GM18951 (cell line): ENCODE data around the gene PTPN14.

Source experiments
- POLR2A ChIP-seq: IDR thresholded peaks from 4 replicates; pipeline ENCODE4 v1.6.1; 2011; ENCODE audit warnings: mild to moderate bottlenecking; ENCODE audit not compliant: insufficient read length, insufficient read depth; ENCODE audit errors: extremely low read depth
- in situ Hi-C: fragments of 300-500 bp; cut with MboI; formaldehyde crosslinking; loops from one replicate; pipeline ENCODE4 v1.12.0; 2022; ENCODE audit warnings: low sequenced_read_pairs, mixed read lengths, inconsistent platforms; ENCODE audit not compliant: unreplicated experiment

The PTPN14 gene

DNA sequence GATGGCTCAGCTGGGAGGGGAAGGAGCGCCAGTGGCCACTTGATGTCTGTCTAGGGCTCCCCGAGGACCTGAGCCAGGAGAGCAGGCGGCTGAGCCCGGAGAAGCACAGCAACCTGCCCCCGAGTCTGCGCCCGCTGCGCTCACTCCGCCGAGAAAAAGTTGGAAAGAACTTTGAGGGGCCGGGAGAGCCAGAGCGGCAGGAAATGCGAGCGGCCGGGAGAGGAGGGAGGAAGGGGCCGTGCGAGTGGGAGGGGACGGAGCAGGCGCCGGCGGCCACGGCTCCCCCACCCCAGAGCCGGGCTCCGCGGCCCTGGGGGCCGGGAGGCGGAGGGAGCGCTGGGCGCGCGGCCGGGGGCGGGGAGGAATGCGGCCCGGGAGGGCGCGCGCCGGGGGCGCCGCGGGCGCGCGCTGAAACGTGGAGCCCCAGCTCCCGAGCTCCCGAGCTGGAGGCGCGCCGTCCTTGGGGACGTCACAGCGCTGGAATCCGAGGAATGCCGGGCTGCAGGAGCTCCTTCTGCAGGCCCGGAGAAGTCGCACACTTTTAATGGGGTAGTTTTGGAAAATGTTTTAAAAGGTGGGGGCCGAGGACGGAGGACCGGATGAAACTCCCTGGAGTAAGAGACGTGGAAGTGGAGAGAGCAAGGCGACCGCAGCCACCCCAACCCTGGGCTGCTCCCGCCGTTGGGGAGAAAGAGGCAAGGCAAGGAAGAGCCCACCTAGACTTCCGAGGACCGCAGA, at the start of gene PTPN14:
PTPN14 (minus strand) TSS at position 167 of the 738 bp plus-strand sequence. CDS start 86,799 bp downstream, outside the sequence.
- in situ Hi-C loops, result no loop called here
- TF ChIP-seq POLR2A, result peak; percentile 58

DNA sequence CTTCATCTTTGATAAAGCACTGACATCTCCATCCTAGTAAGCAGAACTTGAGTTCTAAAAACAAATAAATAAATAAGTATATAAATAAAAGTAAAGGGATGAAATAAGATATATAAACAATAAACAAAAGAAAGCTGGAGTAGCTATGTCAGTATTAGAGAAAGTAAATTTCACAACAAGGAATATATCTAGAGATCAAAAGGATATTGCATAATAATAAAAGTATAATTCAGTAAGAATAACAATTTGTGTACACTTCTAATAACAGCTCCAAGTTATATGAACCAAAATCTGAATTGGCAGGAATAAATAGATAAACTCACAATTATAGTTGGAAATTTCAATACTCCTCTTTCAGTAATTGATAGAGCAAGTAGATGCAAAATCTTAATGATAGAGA, 41.8 kb upstream of the PTPN14 start:
- no peak for TF ChIP-seq POLR2A
- in situ Hi-C loops, result loop anchor here (25.0 kb wide), 1 partner anchor 256 kb away; no protein-coding TSS in a partner anchor

DNA sequence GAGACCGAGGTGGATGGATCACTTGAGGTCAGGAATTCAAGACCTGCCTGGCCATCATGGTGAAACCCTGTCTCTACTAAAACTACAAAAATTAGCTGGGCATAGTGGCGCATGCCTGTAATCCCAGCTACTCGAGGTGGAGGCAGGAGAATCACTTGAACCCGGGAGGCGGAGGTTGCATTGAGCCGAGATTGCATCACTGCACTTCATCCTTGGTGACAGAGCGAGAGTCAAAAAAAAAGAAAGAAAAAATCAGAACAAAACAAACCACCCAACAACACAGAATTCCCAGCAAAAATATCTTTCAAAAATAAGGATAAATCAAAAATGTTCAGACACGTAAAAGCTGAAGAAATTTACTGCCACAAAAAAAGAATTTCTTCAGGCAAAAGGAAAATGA, 40.5 kb upstream of the PTPN14 start:
- in situ Hi-C loops, result loop anchor here (25.0 kb wide), 1 partner anchor 255 kb away; no protein-coding TSS in a partner anchor

DNA sequence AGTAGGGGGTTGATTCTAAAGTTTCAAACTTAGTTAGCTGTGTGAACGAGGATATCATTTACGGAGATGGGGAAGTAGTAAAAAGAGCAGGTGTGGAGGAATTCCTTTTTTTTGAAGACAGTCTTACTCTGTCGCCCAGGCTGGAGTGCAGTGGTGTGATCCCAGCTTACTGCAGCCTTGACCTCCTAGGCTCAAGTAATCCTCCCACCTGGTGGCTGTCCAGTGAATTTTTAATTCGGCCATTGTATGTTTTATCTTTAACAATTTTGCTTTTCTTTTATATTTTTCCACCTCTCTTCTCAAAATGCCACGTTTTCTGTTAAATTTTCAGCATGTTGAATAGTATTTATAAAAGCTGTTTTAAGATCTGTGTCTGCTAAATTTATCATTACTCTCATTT, 39.3 kb upstream of the PTPN14 start:
- no peak for TF ChIP-seq POLR2A
- in situ Hi-C loops, result loop anchor here (25.0 kb wide), 1 partner anchor 253 kb away; no protein-coding TSS in a partner anchor

DNA sequence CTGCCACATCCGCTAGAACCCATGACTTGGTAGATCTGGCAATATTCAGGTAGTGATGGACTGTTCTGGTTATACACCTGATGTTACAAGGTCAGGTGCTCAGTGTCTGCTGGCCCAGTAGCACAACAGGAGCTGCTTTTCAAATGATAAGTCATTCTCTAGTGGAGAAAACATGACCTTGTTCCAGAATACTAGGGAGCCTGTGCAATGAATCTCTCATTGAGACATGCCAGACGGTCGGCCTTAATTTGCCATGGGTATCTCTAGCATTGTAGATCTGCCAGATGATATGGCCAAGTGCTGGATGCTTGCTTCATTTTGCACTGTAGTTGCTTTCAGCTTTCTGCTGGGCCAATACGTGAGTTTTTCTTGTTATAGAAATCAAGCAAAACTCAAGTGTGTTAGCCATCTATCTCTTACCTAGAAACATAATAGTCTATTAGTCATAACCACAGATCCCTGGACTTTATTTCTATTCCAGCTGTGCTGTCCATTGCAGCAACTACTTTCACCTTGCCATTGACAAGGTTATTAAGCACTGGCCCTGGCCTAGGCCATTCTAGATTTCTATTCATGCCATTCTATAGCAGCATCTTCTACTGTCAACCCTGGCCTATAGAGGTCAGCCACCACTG, 37.7 kb upstream of the PTPN14 start:
- in situ Hi-C loops, result loop anchor here (25.0 kb wide), 1 partner anchor 252 kb away; no protein-coding TSS in a partner anchor

DNA sequence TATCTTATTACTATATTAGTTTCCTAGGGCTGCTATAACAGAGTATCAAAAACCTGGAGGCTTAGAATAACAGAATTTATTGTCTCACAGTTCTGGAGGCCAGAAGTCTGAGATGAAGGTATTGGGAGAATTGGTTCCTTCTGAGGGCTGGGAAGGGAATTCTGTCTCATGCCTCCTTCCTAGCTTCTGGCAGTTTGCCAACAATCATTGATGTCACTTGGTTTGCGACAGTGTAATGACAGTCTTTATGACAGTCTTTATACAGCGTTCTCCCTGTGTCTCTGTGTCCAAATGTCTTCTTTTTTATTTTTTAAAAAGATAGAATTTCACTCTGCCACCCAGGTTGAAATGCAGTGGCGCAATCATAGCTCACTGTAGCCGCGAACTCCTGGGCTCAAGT, 35.8 kb upstream of the PTPN14 start:
- in situ Hi-C loops, result loop anchor here (25.0 kb wide), 1 partner anchor 250 kb away; no protein-coding TSS in a partner anchor
- TF ChIP-seq POLR2A, result no peak

More for the DNA sequence above, 37.7 kb upstream of the PTPN14 start:
- no peak for TF ChIP-seq POLR2A

DNA sequence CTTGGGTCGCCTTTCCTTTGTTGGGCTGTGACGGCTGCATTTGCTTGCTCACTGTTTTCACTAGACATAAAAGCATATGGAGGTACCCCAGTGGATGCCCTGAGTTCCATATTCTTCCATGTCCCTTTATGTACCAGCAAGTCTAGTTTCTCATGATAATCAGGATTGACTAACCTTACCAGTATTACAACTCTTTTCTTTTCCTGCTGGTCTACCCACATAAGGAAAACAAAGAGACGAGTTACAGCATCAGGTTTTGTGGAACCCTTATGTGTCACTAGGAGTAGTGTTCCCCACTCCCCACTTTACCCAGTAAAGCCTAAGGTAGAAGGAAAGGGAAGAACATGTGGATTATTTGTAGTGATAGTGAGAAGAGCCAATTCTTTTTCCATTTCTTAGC, 35.2 kb upstream of the PTPN14 start:
- no peak for TF ChIP-seq POLR2A
- in situ Hi-C loops, result loop anchor here (25.0 kb wide), 1 partner anchor 249 kb away; no protein-coding TSS in a partner anchor

DNA sequence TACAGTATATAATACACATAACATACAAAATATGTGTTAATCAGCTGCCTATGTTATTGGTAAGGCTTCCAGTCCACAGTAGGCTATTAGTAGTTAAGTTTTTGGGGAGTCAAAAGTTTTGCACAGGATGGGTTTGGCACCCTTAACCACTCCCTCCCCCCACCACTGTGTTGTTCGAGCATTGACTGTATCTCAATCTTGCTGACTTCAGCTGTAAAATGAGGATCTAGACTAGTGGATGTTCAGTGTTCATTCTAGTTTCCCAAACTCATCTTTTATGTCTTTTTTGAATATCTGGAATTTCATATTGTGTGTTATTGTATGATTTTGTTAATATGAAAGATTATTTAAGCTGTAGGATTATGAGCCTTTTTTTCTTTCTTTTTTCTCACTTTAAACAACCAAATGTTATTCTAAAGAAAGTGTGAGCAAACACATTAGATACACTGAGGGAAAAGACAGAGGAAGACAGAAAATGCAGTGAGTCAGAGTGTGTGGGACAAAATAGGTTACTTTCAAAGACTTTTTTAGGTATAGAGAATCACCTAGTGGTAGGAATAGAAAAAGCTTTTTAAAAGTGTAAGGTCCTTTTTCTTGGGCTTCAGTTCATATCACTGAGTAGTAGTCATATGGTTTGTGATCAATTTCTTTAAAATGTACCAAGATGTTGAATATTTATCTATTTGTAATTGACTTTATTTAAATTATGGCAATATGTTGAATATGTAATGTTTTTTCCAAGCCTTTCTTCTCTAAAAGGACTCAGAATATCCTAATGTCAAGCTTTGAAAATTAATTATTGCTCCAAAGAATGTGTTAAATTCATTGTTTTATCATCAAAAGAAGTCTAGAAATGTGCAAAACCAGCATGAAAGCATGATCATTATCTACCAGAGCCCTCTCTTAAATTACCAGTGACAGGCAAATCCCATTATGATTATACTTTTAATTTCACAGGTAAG, 33.7 kb upstream of the PTPN14 start:
- TF ChIP-seq POLR2A, result no peak
- in situ Hi-C loops, result loop anchor here (25.0 kb wide), 1 partner anchor 248 kb away; no protein-coding TSS in a partner anchor

DNA sequence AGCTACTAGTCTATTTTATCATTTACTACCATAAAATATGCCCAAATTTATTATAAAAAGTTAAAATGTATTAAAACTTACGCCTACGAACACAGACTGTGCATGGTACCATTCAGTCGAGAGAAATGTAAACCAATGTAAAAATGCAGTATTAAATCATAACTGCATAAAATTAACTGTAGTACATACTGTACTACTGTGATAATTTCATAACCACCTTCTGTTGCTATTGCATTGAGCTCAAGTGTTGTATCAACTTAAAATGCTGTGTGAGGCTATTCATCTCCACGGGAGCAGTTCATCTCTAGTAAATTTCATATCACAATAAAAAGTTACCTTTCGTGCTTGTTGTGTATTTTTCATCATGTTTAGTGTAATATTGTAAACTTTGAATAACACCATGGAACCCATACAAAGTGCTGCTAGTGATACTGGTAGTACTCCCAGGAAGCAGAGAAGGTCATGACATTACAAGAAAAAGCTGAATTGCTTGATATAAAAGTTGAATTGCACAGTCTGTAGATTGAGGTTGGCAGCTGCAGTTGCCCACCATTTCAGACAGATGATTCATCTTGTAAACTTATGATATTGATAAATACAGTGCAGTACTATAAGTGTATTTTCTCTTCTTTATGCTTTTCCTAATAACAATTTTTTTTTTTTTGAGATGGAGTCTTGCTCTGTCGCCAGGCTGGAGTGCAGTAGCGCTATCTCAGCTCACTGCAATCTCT, 32.6 kb upstream of the PTPN14 start:
- no peak for TF ChIP-seq POLR2A
- in situ Hi-C loops, result loop anchor here (25.0 kb wide), 1 partner anchor 247 kb away; no protein-coding TSS in a partner anchor

DNA sequence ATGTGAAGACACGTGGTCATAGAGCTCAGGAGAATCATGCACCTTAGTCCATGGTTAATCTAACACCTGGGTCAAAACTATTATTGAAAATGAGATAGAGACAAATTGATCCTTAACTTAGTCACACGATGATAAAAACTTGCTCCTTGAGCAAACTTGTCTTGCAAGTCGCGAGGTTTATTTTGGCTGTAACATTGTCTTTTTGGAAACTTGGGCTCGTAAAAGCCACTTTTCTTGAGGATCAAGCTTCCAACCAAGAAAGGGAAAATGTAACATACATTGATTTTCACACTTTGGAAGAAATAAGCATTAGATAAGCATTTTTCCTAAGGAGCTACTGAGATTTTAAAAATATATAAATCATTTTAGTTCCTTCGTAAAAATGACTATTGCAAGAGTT, 31.7 kb upstream of the PTPN14 start:
- no peak for TF ChIP-seq POLR2A
- in situ Hi-C loops, result loop anchor here (25.0 kb wide), 1 partner anchor 246 kb away; no protein-coding TSS in a partner anchor

DNA sequence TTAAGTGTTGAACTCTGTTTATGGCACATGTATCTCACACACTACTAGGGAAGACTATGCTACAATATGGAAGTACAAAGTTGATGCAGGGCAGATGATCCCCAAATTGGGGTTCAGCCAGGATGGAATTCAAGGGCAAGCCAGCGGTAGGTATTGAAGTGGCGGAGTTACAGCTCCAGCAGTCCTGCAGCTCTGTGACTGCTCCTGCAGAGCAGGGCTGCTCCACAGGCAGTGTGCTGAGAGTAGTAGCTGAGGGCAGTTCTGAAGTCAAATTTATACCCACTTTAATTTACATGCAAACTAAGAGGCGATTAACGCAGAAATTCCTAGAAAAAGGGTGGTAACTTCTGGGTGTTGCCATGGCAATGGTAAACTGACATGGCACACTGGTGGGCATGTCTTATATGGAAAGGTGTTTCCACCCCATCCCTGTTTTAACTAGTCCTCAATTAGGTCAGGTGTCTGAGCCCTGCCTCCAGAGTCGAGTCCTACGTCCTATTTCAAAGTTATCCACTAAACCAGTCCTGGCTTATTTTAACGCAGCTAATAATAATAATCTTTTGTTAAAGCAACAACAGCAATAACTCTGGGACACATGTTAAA, 31.0 kb upstream of the PTPN14 start:
- TF ChIP-seq POLR2A, result no peak
- in situ Hi-C loops, result loop anchor here (25.0 kb wide), 1 partner anchor 245 kb away; no protein-coding TSS in a partner anchor

DNA sequence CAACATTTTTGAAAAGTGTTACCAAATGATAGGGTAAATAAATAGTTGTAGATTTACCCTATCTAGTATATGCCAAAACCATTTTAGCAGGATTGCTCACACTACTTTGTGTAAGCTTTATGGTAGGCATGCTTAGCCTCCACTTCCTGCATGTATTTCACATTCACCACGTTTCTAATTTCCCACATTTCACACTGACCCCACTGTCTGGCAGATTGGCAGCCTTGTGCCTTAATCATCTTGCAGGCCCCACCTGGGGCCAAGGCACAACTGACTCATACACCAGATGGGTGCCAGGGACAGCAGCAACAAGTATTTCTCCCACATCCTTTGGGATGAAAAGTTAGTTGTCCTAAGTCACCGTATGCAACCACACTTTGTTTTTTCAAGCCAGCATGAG, 30.4 kb upstream of the PTPN14 start:
- no peak for TF ChIP-seq POLR2A
- in situ Hi-C loops, result loop anchor here (25.0 kb wide), 1 partner anchor 244 kb away; no protein-coding TSS in a partner anchor
